Activated CD8-positive, alpha-beta memory T cell treated with anti-CD3 and anti-CD28 coated beads, Interleukin-2, amount 50 U/mL, for 48 hours (primary cell): ENCODE results near the gene EPN1.
A peak's percentile ranks its signal among the peaks of the same experiment; 100 is the strongest.

ENCODE experiments used
- DNase-seq: peaks from one replicate; pipeline ENCODE4 v3.0.0-alpha.2; 2020

EPN1 gene

DNA sequence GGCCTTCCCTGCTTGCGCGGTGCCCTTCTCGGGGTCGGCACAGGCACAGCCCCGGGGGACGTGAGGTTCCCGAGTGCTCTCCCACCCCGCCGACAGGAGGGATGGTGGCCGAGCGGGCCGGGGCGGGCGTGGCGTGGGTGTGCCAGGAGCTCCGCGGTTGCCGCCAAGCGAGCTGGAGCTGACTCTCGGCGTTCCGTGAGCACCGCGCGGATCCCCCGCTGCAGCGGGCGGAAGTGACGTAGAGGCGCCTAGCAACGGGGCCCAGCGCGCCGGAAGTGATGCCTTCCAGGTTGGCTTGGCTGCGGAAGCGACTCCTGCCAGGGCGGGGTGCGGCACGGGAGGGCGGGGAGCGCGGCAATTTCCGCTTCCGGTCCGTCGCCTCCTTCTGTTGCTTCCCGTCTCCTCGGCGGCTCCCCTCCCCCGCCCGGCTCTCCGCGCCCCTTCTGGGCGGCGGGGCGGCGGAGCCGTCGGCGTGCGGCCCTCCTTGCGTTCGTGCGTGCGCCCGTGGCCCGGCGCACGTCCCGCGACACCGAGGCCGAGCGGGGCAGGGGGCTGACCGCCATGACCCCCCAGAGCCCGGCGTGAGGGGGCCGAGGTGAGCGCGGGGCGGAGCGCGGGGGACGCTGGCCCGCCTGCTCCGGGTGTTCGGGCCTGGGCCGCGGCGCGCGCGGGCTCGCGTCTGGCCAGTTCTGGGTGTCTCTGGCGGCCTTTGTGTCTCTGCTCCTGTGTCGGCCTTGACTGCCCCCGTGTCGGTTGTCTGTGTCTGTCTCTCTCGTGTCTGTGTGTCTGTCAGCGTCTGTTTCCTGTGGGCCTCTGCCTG, at the start of gene EPN1:
EPN1 (plus strand) TSS at position 386 of the 820 bp plus-strand sequence. CDS start 3,402 bp downstream, outside the sequence.
- DNase-seq, result peak; percentile 99

DNA sequence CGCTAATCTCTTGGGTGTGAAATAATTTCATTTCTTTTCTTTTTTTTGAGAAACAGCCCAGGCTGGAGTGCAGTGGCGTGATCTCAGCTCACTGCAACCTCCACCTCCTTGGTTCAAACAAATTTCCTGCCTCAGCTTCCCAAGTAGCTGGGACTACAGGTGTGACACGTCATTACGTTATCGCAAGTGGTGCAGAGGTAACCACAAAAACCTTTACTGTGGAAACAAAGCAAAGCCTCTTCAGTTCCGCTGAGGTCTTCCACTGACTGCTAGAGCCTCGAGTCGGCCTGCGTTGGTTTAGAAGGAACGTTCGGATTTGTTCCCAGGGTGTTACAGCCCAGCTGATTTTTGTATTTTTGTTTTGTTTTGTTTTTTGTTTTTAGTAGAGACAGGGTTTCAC, 48.7 kb upstream of the EPN1 start:
- DNase-seq, result peak; percentile 62

DNA sequence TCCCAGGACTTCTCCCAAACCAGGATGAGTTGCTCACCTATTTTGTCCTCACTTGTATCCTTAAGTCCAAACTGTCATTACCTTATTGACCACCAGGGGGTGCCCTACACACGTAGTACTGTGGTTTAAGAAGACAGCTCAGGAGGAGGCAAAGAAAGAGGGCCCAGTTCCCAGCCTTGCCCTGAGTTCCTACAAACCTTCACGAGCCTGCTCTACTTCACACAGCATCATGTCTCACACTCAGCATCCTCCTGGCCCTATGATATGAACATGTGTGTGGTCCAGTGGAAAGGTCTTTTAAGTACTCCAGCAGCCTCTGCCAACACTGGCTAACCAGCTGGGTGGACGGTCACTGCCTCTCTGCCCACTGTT, 42.6 kb upstream of the EPN1 start:
- DNase-seq, result peak; percentile 90

DNA sequence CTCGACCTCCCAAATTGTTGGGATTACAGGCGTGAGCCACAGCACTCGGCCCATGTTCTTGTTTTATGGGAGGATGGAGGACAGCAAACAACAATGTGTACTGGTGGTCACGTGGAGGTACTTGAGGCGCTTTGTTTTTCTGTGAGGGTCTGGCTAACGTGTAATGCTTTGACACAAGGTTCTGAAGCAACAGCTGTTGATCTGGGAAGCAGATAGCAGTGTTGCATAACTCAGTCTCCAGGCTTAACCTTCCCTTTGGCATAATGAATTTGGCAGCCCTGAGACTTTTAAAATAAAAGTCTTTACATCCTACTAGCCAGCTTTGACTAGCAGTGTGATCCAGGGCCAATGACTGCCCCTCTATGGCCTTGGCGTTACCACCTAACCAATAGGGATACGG, 41.2 kb upstream of the EPN1 start:
- no peak for DNase-seq

DNA sequence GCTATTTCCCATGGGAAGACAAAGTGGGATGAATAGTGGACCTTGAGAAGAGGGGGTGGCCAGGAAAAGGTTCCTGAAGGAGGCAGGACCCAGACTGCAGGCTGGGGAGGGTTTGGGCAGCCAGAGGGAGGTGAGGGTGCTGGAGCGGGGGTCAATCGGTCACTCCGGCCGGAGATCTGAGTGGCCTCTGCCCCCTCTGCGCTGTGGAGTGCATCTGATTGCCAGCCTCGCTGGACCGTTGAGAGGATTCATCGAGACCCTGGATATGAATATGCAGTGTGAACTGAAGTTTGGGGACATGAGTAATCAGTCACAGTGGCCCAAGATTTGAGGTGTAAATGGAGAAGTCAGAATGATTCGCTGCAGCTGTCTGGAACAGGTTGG, 39.7 kb upstream of the EPN1 start:
- DNase-seq, result no peak

DNA sequence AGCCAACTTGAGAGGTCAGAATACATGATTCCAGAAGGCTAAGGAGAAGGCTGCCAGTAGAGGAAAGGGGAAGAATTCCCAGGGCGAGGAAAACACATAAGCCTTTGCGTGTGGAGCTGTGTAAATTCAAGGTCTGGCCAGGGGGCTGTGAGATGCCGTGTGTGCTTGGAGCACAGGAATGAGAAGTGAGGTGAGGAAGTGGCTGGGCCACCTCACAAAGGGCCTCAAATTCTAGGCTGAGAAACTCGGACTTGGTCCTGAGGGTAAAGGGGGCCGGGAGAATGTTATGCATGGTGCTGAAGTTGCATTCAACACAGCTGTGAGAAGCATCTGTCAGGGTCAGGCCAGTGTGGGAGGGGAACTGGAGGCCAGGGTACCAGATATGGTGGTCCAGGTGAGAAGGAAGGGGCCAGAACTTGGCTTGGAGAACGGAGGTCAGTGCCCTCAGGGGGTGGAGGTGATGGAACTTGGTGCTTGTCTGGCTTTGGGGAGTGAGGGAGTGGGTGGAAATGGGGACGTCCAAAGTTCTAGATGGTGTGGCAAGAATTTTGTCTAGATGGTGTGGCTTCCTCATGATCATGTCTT, 39.1 kb upstream of the EPN1 start:
- no peak for DNase-seq

DNA sequence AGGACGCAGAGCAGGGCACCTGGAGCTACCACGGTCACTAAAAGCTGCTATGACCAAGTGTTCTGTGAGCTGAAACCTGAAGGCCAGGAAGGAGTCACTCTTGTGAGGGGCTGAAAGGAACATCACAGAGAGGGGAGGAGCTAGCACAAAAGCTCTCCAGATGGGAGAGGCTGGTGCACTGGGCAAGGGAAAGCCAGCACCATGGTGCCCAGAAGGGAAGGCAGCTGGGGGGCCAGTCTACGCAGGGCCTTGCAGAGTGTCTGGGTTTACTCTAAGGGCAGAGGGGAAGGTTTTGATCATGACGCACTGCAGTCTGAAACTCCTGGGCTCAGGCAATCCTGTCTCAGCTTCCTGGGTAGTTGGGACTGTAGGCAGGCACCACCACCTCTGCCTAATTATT, 38.3 kb upstream of the EPN1 start:
- DNase-seq, result no peak

DNA sequence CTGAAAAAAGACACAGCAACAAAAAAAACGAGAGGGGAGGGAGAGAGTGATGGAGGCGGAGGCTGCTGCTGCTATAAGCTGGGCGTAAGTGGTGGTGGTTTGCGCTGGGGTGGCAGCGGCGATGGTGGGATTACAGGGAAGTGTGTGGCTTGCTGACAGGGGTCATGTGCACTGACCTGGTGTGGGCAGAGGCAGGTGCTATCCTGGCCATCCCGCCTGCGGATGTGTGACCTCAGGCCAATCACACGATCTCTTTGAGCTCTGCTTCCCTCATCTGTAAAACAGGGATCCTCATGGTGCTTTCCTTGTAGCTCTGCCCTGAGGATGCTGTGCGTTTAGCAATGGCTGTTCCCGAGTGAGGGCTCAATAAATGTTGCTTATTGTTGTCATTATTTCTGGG, 37.5 kb upstream of the EPN1 start:
- DNase-seq, result no peak

DNA sequence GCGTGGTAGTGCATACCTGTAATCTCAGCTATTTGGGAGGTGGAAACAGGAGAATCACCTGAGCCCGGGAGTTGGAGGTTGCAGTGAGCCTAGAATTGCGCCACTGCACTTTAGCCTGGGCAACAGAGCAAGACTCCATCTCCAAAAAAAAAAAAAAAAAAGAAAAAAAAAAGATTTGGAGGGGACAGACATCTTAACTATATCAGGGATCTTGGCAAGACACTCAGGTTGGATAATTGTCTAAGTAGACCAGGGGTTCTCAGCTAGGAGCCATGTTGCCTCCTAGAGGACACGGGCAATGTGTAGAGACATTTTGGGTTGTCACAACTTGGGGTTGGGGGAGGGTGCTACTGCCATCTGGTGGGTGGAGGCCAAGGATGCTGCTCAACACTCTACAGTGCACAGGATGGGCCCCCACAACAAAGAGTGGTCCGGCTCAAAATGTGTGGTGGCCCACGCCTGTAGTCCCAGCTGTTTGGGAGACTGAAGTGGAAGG, 36.1 kb upstream of the EPN1 start:
- DNase-seq, result no peak

DNA sequence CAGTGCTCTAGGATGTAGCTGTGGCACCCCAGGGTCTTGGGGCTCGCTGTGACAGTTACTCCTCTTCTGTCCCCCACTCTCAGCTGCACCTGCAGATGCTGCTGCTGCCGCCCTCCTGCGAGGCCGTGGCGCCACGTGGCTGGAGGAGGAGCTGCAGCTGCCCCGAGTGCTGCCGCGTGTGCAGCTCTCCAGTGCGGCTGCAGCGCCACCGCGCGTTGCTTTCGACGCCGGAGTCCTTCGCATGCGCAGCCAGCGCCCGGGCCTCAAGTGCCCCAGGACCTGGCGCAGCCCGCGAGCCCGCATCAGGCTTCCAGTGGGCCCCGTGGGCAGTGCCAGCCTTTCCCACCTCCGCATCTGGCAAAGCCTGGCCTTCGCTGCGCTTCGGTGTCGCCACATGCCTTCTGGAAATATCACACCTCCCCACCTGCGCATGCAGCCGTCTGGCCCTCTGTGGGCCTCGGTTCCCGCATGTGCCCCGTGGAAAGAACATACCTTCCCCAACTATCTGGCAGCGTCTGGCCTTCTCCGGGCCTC, 34.9 kb upstream of the EPN1 start:
- peak; percentile 85 for DNase-seq

DNA sequence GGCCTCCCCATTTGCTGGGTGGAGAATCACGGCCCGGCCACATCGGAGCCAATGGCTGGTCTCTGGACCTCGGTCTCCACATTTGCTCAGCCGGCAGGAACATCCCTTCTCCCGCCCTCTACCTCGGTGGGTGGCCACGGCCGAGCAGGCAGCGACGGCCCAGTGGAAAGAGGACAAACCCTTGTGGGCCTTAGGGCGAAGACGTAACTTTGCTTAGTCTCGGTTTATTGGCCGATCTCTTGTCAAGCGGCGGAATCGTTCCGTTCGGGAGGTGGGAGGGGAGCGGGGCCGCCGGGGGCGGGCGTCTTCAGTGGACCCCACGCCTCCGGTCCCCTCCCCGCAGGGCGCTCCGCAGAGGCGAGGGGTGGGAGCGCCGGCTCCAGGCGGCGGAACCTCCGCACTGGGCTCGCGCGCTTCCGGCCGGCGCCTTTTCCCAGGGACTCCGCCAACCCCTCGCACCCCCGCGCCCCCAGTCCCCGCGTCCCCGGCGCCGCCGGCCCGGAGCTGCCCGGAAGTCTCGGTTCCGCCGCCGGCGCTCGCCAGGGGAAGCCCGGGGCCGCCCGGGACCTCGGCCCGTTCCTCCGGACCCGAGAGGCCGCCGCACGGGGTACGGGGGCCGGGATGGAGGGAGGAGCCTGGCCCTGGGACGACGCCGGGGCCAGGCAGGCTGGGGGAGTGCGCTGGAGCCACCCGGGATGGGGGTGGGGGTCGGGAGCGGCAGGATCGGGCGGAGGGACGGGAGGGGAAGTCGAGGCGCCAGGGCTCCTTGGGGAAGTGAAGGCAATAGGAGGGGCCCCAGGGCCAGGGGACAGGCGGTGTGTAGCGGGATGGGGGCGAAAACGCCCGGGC, 34.2 kb upstream of the EPN1 start, which contains the start of gene ZNF580:
ZNF580 (plus strand) TSS at position 426 of the 849 bp plus-strand sequence. CDS start 1,507 bp downstream, outside the sequence.
- DNase-seq, result peak; percentile 89

DNA sequence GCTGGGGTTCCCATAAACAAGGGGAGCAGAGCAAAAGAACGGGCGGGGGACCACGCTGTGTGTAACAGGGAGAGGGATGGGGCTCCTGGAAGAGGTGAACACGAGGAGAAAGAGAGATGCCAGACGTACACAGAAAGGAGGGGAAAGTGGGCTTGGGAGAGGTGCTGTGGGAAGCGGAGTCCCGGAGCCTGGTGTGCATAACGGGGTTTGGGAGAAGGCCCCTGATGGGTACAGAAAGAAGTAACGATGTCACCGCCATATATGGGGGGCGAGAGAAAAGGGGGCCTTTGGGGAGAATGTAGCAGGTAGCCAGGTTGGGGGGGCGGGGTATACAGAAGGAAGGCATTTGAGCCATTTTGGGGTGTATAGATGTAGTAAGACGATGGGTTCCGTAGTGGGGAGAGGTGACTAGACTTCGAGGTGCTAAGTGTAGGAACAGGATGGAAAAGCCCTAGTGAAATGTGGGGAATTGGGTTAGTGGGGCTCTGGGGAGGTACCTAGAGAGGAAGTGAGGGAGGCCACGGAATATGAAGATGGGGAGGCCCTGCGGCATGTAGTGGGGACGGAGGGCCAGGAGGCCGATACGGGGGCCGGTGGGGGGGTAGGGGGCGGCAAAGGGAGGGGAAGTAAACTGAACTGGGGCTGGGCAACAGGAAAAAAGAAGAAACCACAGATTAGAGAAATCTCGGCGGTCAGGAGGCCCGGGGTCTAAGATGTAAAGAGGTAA, 33.4 kb upstream of the EPN1 start:
- no peak for DNase-seq

DNA sequence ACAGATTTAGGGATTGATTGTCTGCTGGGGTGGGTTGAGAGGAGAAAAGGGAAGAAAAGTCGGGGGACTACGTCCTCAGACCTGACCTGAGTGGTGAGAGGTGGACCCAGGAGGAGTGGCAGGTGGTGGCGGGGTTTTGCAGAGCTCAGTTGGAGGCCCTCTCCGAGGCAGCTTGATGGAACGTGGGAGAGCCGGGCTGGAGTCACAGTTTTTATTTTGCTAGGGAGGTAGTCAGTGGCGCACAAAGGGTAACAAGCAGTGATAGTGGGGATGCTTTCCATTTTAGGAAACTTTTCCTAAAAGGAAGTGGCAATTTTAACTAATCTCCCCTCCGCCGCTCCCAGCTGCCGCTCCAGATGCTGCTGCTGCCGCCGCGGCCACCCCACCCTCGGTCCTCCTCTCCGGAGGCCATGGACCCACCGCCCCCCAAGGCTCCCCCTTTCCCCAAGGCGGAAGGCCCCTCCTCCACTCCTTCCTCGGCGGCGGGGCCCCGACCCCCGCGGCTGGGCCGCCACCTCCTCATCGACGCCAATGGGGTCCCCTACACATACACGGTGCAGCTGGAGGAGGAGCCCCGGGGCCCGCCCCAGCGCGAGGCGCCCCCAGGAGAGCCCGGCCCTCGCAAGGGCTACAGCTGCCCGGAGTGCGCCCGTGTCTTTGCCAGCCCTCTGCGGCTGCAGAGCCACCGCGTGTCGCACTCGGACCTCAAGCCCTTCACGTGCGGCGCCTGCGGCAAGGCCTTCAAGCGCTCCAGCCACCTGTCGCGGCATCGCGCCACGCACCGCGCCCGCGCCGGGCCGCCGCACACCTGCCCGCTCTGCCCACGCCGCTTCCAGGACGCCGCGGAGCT, 32.6 kb upstream of the EPN1 start:
- DNase-seq, result no peak

DNA sequence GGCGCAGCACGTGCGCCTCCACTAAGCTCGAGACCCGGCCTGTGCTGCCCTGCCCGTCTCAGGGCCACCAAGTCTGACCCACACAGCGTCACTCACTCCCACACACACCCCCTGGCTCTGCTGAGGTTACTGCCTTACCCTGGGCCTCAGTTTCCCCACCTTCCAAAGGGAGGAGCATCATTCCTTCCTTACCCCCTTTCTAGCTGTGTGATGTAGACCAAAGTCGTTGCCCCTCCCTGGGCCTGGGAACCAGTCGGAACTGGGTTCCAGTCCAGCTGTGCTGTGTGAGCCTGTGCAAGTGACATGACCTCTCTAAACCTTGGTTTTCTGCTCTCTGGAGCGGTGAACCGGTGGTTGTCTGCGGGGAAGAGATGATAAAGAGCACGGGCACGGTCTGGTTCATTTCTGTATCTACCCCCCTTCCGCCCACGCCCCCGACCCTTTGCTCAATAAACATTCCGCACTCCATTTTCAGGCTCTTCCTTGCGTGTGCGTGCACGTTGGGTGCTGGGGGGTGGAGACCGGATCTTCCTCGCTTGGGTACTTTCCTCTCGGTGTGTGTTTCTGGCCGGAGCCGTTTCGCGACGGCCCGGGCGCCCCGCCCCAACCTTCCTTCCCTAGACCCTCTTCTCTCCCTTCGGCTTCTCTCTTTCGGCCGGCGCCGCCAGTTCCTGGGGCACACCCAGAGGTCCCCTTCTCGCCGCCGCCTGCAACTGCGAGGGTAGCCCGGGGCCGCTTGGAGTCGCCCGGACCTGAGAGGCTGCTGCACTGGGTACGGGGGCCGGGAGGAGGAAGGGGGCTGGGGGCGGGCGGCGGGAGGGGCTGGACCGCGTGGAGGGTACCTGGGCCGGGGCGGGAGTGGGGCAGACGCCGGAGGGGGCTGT, 31.8 kb upstream of the EPN1 start, which contains the start of gene ZNF581:
ZNF581 (plus strand) TSS at position 647 of the 884 bp plus-strand sequence. CDS start 923 bp downstream, outside the sequence.
- DNase-seq, result peak; percentile 91

DNA sequence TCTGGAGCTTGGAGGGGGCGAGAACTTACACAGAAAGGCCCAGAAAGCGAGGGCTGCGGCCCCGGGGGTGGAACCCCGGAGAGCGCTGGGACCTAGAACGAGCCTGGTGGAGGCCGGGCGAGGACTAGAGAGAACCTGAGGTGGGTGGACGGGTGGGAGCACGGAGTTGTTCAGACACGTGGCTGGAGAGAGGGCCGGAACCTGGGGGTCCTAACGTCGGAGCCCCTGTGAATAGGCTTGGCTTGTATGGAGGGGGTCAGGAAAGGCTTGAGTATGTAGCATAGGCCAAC, 31.2 kb upstream of the EPN1 start:
- DNase-seq, result no peak

DNA sequence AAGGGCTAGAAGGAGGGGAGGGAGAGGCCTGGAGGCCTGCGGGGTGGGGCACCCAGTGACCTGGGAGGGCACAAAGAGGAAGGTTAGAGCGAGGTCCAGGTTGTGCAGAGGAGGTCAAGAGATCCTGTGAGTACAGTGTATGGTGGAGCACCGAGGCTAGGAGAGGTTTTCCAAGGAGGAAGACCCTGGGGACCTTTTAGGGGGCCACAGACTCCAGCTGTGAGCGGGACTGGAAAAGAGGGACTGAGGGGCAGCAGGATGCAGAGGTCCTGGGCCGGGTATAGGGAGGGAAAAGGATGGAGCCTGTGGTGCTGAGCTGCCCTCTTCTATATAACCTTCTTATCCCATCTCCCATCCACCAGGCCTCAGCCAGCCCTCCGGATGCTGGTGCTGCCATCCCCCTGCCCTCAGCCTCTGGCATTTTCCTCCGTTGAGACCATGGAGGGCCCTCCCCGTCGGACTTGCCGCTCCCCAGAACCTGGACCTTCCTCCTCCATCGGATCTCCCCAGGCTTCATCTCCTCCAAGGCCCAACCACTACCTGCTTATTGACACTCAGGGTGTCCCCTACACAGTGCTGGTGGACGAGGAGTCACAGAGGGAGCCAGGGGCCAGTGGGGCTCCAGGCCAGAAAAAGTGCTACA, 30.7 kb upstream of the EPN1 start:
- no peak for DNase-seq

DNA sequence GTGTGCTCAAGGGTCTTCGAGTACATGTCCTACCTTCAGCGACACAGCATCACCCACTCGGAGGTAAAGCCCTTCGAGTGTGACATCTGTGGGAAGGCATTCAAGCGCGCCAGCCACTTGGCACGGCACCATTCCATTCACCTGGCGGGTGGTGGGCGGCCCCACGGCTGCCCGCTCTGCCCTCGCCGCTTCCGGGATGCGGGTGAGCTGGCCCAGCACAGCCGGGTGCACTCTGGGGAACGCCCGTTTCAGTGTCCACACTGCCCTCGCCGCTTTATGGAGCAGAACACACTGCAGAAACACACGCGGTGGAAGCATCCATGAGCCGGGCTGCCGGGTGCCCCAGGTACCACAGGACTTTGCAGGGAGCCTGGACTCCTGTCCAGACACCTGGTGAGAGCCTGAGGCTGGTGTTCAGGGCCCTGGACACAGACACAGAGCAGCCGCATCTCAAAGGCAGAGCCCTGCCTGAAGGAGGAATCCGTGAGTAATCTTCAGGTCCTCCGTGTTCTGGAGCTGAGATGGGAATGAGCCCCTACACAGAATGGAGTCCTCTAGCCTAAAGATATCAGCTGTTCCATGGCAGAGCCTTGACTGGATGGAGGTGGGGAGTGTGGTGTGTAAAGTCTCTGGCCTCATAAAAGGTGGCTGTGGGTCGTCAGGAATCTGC, 30.0 kb upstream of the EPN1 start:
- DNase-seq, result no peak

DNA sequence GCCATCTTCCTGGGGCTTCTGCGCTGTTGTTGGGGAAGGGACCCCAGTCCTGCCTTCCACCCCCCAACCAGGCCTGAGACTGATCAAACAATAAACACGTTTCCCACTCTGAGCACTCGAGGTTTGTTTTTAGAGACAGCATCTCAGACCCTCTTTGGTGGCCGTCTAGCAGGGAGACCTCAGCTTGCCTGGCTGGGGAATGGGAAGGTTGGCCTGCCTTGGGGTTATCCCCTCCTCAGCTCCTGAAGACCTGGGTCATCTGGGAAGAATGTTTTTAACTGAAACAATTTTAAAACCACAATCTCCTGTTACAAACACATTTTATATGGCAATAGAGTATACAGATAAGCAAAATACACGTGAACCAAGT, 29.5 kb upstream of the EPN1 start:
- DNase-seq, result no peak
